C4-2B (cell line): Measurements from ENCODE around the gene CAST.

Experiments
- ZFX ChIP-seq: fragments of 450-650 bp; IDR thresholded peaks from 2 replicates; pipeline ENCODE4 v1.6.1; 2017
- TF ChIP-seq, protein P1 (sequence below): fragments of 450-650 bp; conservative IDR thresholded peaks from 2 replicates; pipeline ENCODE4 v1.5.1; 2017; ENCODE audit warnings: mild to moderate bottlenecking

DNA sequence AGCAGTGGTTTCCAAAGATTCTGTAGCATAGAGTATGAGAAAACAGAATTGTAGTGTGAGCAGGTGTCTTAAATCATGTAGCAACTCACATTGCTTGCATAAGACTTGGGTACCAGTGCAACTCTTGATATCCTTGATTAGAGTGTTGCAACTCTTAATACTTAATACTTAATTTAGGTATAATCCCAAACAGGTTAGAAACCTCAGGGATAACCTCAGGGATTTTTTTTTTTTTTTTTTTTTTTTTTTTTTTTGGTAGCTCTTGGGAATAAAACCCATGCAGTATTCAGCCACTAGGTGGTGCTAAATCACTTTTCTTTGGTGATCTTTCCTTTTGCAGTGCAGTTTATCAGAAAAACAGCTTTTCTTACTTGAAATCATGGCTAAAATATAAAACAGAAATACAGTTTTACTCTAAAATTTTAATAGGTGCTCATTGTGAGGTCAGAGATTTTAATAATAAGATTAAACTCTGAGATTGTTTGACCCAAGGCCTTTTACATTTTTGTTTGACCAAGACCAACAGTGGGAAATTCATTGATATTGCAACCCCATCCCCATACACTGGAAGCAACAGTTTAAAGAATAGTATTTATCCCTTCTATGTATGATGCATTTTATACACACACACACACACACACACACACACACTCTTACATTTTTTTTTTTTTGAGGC, 90.3 kb downstream of the CAST start:
- TF ChIP-seq, protein P1, sequence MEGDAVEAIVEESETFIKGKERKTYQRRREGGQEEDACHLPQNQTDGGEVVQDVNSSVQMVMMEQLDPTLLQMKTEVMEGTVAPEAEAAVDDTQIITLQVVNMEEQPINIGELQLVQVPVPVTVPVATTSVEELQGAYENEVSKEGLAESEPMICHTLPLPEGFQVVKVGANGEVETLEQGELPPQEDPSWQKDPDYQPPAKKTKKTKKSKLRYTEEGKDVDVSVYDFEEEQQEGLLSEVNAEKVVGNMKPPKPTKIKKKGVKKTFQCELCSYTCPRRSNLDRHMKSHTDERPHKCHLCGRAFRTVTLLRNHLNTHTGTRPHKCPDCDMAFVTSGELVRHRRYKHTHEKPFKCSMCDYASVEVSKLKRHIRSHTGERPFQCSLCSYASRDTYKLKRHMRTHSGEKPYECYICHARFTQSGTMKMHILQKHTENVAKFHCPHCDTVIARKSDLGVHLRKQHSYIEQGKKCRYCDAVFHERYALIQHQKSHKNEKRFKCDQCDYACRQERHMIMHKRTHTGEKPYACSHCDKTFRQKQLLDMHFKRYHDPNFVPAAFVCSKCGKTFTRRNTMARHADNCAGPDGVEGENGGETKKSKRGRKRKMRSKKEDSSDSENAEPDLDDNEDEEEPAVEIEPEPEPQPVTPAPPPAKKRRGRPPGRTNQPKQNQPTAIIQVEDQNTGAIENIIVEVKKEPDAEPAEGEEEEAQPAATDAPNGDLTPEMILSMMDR: peak; percentile 86
- TF ChIP-seq ZFX: no peak
